NB4 (cell line): ENCODE measurements around the gene APOB.

Source experiments
- POLR2A ChIP-seq: IDR thresholded peaks from 2 replicates; pipeline ENCODE4 v1.6.1; 2011; ENCODE audit warnings: mild to moderate bottlenecking; ENCODE audit not compliant: insufficient read length; ENCODE audit errors: extremely low read depth
- TF ChIP-seq, protein P1 (sequence below): IDR thresholded peaks from one replicate; pipeline ENCODE4 v1.5.1; 2012; ENCODE audit warnings: low read depth, low read length

DNA sequence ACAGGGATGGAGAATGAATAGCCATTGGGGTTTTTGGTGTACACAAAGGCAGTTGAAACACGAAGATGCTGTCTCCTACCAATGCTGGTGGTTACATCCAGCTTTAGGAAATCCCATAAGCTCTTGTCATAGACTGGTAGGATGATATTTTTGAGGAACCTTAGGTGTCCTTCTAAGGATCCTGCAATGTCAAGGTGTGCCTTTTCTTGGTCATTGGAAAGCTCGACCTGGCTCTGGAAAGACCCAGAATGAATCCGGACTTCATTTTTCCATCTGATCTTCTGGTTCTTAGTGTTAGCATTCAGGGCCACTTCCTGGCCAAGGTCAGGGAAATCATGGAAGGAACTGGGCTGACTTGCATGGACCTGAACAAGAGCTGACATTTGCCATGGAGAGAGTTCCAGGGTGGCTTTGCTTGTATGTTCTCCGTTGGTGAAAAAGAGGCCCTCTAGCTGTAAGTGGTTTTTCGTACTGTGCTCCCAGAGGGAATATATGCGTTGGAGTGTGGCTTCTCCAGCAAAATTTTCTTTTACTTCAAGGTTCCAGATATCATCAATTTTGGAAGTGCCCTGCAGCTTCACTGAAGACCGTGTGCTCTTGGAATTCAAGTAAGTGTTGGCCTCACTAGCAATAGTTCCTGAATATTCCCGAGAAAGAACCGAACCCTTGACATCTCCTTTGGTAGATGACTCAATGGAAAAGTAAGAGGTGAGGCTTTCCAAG is 38.0 kb downstream of the APOB start:
- no peak for TF ChIP-seq POLR2A
- TF ChIP-seq, protein P1, sequence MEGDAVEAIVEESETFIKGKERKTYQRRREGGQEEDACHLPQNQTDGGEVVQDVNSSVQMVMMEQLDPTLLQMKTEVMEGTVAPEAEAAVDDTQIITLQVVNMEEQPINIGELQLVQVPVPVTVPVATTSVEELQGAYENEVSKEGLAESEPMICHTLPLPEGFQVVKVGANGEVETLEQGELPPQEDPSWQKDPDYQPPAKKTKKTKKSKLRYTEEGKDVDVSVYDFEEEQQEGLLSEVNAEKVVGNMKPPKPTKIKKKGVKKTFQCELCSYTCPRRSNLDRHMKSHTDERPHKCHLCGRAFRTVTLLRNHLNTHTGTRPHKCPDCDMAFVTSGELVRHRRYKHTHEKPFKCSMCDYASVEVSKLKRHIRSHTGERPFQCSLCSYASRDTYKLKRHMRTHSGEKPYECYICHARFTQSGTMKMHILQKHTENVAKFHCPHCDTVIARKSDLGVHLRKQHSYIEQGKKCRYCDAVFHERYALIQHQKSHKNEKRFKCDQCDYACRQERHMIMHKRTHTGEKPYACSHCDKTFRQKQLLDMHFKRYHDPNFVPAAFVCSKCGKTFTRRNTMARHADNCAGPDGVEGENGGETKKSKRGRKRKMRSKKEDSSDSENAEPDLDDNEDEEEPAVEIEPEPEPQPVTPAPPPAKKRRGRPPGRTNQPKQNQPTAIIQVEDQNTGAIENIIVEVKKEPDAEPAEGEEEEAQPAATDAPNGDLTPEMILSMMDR, result no peak
